Activated T-helper 1 cell treated with anti-CD3 and anti-CD28 coated beads, Interleukin-12 subunit alpha, Interleukin-12 subunit beta, Interleukin-2, Interleukin-4 antibody, amounts not matched to agents 30 ng/mL and 10 ng/mL and 1 ng/mL, durations not matched to agents 14 hours and 24 hours and 36 hours (primary cell): ENCODE measurements around the gene PAGE2B. TPM values are rescaled to one million over a fixed set of nuclear protein-coding genes. Genes with fewer than 3 reads are reported as not detected.

Experiments
- DNase-seq: peaks from one replicate; pipeline ENCODE4 v3.0.0; 2021; ENCODE audit warnings: low spot score
- H3K27ac Mint-ChIP-seq: one replicate; pipeline ENCODE4 v1.8.0; 2021; ENCODE audit warnings: mild to moderate bottlenecking, mixed read lengths
- H3K27me3 Mint-ChIP-seq: one replicate; pipeline ENCODE4 v1.8.0; 2022; ENCODE audit warnings: mild to moderate bottlenecking, moderate library complexity, mixed read lengths; ENCODE audit not compliant: insufficient read depth
- H3K36me3 Mint-ChIP-seq: one replicate; pipeline ENCODE4 v1.8.0; 2021; ENCODE audit warnings: low read depth, mixed read lengths
- H3K4me1 Mint-ChIP-seq: one replicate; pipeline ENCODE4 v1.8.0; 2021; ENCODE audit warnings: low read depth, mixed read lengths
- H3K4me3 Mint-ChIP-seq: one replicate; pipeline ENCODE4 v1.8.0; 2021; ENCODE audit warnings: mild to moderate bottlenecking, moderate library complexity, mixed read lengths
- H3K9me3 Mint-ChIP-seq: one replicate; pipeline ENCODE4 v1.8.0; 2021; ENCODE audit warnings: mixed read lengths
- intact Hi-C: fragments of 100-400 bp; cut with micrococcal nuclease; formaldehyde crosslinking; loops from one replicate; pipeline ENCODE4 v1.15.1; 2024
- total RNA-seq: library from RNA; stranded (reverse); gene quantifications from 2 replicates; pipeline ENCODE4 v1.2.3, GENCODE V29; 2022

The PAGE2B gene
- total RNA-seq, 1 donor from 2014 or later = not detected

GRCh38 chrX:55119271-55119670 is 44.4 kb downstream of the PAGE2B start:
- no peaks in the 10 kb centered on the region for H3K9me3 Mint-ChIP-seq
- DNase-seq = no peak
- no peaks in the 10 kb centered on the region for H3K36me3 Mint-ChIP-seq
- no peak overlapping the region for H3K4me3 Mint-ChIP-seq
- H3K4me1 Mint-ChIP-seq = peaks cover 20% of the 10 kb centered on the region
- no peak overlapping the region for H3K27ac Mint-ChIP-seq
- no peaks in the 10 kb centered on the region for H3K27me3 Mint-ChIP-seq
- intact Hi-C loops = no loop called here

GRCh38 chrX:55119712-55120111 is 44.9 kb downstream of the PAGE2B start:
- intact Hi-C loops = no loop called here
- Mint-ChIP-seq H3K27me3 (no peaks in the 10 kb centered on the region), H3K4me1 (peaks cover 20% of the 10 kb centered on the region), H3K27ac (no peak overlapping the region), H3K4me3 (no peak overlapping the region), H3K9me3 (no peaks in the 10 kb centered on the region), H3K36me3 (no peaks in the 10 kb centered on the region)
- DNase-seq = no peak

GRCh38 chrX:55120761-55121358 is 46.0 kb downstream of the PAGE2B start:
- Mint-ChIP-seq H3K9me3 (no peaks in the 10 kb centered on the region), H3K4me3 (no peak overlapping the region), H3K27ac (no peak overlapping the region), H3K4me1 (peaks cover 20% of the 10 kb centered on the region), H3K36me3 (no peaks in the 10 kb centered on the region), H3K27me3 (no peaks in the 10 kb centered on the region)
- DNase-seq = no peak
- intact Hi-C loops = no loop called here

GRCh38 chrX:55123900-55124299 is 49.1 kb downstream of the PAGE2B start:
- Mint-ChIP-seq H3K4me1 (peaks cover 15% of the 10 kb centered on the region), H3K9me3 (no peaks in the 10 kb centered on the region), H3K36me3 (no peaks in the 10 kb centered on the region), H3K27me3 (no peaks in the 10 kb centered on the region), H3K27ac (no peak overlapping the region), H3K4me3 (no peak overlapping the region)
- no peak for DNase-seq
- intact Hi-C loops = no loop called here

- intact Hi-C loops = no loop called here
- no peak overlapping the region for H3K4me3 Mint-ChIP-seq
- no peak for DNase-seq
- H3K9me3 Mint-ChIP-seq = no peaks in the 10 kb centered on the region
- no peaks in the 10 kb centered on the region for H3K27me3 Mint-ChIP-seq
- no peaks in the 10 kb centered on the region for H3K4me1 Mint-ChIP-seq
- no peaks in the 10 kb centered on the region for H3K36me3 Mint-ChIP-seq
- no peak overlapping the region for H3K27ac Mint-ChIP-seq
These were observed 52.9 kb downstream of the PAGE2B start for GRCh38 chrX:55127692-55128091.

Other genes starting within 250 kb of the PAGE2B start
- 0.78 and 1.3 TPM in 2 replicates for gene TRO, start 154.2 kb upstream of the PAGE2B start, total RNA-seq
- 0.39 and 0.93 TPM in 2 replicates for gene PFKFB1, start 80.8 kb upstream of the PAGE2B start, total RNA-seq
- 33.9 and 36.8 TPM in 2 replicates for gene APEX2, start 74.7 kb upstream of the PAGE2B start, total RNA-seq
- not detected in 2 replicates for gene ALAS2, start 44.1 kb upstream of the PAGE2B start, total RNA-seq
- gene PAGE2, start 14.0 kb downstream of the PAGE2B start, total RNA-seq = not detected in 2 replicates
- not detected in 2 replicates for gene PAGE5, start 145.3 kb downstream of the PAGE2B start, total RNA-seq
- not detected in 2 replicates for gene PAGE3, start 189.9 kb downstream of the PAGE2B start, total RNA-seq